RWPE1 (cell line): ENCODE results near the gene STK32C.
"Not testable (repeated sequence)": the region's sequence is repeated elsewhere in the genome, so short reads cannot be mapped to it uniquely, and the experiment has no call there.

Experiments
- CTCF ChIA-PET: fragments of 350-600 bp; sonication (Branson Sonifier 250); formaldehyde crosslinking; extraction: SDS; loops from one replicate; lab custom pipeline; 2021; lab: Yijun Ruan, JAX
- POLR2A ChIA-PET: fragments of 400-600 bp; formaldehyde crosslinking; extraction: SDS; loops from one replicate; lab custom pipeline; 2020; ENCODE audit warnings: antibody characterized with exemption; ENCODE audit not compliant: low non-redundant PET; lab: Yijun Ruan, JAX
- DNase-seq: peaks from one replicate; pipeline ENCODE4 v3.0.0; 2012; ENCODE audit warnings: low spot score
- H3K27ac ChIP-seq: fragments of 450-650 bp; 2 replicates; pipeline ENCODE4 v1.5.1; 2017
- TF ChIP-seq, protein P1 (sequence below): fragments of 450-650 bp; conservative IDR thresholded peaks from 2 replicates; pipeline ENCODE4 v1.5.1; 2017; ENCODE audit warnings: low read depth, mild to moderate bottlenecking

Gene STK32C

DNA sequence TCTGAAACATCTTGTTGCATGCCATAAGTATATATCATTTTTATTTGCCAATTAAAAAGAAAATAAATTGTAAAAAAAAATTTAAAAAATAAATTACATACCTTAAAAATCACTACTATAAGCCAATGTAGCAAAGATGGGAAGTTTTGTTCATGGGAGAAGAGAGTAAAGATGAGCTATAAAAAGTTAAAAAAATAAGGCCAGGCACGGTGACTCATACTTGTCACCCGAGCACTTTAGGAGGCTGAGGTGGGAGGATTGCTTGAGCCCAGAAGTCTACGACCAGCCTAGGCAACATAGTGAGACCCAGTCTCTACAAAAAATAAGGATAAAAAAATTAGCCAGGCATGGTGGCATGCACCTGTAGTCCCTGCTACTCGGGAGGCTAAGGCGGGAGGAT, 8.4 kb upstream of the STK32C start:
- ChIA-PET POLR2A (no interaction called here), CTCF (interaction anchor here (0.9 kb wide), 1 partner anchor 9 kb away, joined by 3 read pairs; no protein-coding TSS in a partner anchor)
- DNase-seq: no peak
- TF ChIP-seq, protein P1, sequence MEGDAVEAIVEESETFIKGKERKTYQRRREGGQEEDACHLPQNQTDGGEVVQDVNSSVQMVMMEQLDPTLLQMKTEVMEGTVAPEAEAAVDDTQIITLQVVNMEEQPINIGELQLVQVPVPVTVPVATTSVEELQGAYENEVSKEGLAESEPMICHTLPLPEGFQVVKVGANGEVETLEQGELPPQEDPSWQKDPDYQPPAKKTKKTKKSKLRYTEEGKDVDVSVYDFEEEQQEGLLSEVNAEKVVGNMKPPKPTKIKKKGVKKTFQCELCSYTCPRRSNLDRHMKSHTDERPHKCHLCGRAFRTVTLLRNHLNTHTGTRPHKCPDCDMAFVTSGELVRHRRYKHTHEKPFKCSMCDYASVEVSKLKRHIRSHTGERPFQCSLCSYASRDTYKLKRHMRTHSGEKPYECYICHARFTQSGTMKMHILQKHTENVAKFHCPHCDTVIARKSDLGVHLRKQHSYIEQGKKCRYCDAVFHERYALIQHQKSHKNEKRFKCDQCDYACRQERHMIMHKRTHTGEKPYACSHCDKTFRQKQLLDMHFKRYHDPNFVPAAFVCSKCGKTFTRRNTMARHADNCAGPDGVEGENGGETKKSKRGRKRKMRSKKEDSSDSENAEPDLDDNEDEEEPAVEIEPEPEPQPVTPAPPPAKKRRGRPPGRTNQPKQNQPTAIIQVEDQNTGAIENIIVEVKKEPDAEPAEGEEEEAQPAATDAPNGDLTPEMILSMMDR: no peak
- H3K27ac ChIP-seq: no peak overlapping the region

DNA sequence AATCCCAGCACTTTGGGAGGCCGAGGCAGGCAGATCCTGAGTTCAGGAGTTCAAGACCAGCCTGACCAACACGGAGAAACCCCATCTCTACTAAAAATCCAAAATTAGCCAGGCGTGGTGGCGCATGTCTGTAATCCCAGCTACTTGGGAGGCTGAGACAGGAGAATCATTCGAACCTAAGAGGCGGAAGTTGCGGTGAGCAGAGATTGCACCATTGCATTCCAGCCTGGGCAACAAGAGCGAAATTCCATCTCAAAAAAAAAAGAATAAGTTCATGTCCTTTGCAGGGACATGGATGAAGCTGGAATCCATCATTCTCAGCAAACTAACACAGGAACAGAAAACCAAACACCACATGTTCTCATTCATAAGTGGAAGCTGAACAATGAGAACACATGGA, 7.1 kb upstream of the STK32C start:
- DNase-seq, H3K27ac ChIP-seq, POLR2A ChIA-PET: not testable (repeated sequence)
- CTCF ChIA-PET: interaction anchor here (0.7 kb wide), 1 partner anchor 453 kb away, joined by 3 read pairs; no protein-coding TSS in a partner anchor

DNA sequence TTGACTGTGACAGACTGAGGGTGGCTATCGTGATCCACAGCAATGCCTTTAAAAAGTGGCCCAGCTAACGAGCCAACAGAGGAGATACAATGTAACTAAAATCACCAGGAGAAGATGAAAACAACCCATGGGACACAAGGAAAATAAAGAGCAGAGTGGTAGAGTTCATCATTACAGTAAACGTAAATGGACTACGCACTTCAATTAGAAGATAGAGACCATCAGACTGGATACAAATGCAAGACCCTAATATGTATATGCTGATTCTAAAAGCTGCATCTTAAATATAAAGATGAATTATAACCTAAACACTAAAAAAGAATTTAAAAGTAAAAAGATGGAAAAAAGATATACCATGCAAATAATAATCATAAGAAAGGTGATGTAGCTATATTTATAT, 6.6 kb upstream of the STK32C start:
- ChIA-PET CTCF (no interaction called here), POLR2A (no interaction called here)
- no peak overlapping the region for H3K27ac ChIP-seq
- DNase-seq: no peak
- TF ChIP-seq, protein P1: no peak

DNA sequence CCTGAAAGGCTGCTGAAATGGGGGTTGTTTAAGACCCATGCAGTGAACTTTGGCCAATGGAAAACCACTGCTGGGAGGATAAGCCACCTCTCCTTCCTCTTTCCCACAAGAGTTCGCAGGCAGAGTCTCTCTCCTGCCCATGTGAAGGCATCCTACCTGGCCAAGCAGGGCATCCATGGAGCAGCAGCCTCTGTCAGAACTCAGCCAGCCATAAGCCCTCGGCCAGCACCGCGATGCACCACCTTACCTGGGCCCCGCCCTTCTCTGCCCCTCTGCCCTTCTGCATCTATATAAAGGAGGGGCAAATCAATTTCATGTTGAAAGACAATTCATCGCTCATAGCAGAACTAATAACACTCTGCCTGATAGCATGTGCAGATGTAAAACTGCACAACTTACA, 6.1 kb upstream of the STK32C start:
- POLR2A ChIA-PET: no interaction called here
- CTCF ChIA-PET: no interaction called here
- TF ChIP-seq, protein P1: no peak
- no peak overlapping the region for H3K27ac ChIP-seq
- DNase-seq: no peak

DNA sequence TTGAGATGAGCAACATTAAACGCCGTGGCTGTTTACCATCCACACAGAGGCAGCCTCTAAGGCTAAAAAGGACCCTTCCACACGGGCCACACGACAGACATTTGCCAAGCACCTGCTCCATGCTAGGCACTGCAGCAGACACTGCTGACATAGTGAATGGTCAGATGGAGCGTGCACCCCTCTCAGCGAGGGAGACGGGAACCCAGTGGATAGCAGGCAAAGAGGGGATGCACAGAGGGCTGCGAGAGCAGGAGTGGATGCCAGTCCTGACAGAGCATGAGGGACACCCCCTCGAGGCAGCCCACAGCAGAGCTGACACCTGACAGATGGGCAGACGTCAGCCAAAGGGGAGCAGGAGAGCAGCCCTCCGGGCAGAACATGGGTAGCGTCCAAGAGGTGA, 5.6 kb upstream of the STK32C start:
- no peak overlapping the region for H3K27ac ChIP-seq
- ChIA-PET POLR2A (no interaction called here), CTCF (no interaction called here)
- TF ChIP-seq, protein P1: no peak
- DNase-seq: no peak

DNA sequence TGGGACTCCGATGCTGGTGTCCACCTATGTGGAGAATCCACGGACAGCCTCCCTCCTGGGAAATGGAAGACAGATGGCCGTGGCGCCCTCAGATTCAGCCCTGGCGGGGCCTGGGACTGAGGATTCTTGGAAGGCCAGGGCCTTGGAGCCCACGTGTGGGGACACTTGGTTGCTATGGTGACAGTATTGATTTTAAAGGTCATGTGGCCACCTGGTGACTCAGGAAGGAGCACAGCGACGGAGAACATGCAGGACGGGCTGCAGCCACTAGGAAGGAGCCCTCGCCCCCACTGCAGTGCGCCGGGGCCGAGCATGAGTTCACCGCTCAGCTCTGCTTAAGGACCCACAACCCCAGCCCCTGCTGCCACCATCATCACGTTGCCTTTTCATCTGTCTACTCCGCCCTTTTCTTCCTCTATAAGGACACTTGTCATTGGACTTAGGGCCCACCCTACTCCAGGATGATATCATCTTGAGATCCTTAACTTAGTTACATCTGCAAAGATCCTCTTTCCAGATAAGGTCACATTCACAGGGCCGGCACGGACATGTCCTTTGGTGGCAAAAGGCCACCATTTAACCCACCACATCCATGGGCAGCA, 3.7 kb upstream of the STK32C start:
- ChIA-PET POLR2A (no interaction called here), CTCF (no interaction called here)
- no peak overlapping the region for H3K27ac ChIP-seq
- DNase-seq: no peak
- TF ChIP-seq, protein P1: no peak

DNA sequence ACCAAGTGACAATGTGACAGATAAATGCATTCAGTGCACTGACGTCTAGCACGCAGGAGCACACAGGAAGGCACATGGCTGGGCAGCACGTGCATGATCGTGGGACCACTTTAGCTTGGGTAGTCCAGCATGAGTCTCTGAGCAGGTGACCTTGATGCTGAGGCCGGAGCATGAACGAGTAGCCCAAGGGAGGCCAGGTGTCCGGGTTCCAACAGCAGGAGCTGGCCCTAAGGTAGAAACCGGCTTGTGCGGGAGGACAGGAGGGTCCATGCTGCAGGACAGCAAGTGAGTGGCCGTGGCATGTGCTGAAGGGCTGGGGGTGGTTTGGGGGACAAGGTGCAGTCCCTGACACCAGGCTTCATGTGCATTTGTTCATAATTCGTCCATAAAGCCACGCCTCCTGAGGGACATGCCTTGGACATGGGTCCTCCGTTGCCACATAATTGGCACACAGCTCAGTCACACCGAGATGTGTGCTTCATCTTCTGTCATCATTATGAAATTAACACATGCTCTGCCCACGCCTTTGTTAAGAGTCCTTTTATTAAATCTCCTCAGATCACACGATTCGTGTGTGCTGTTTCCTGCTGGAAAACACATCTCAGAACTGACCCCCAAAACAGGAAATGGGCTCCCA, 3.1 kb upstream of the STK32C start:
- CTCF ChIA-PET: no interaction called here
- no peak for DNase-seq
- POLR2A ChIA-PET: no interaction called here
- TF ChIP-seq, protein P1: no peak
- no peak overlapping the region for H3K27ac ChIP-seq
